Gastroesophageal sphincter (tissue), 4 donors: Measurements from ENCODE around the gene CDHR4. TPM values are rescaled to one million over a fixed set of nuclear protein-coding genes. Genes with fewer than 3 reads are reported as not detected.
"Not testable (repeated sequence)": the region's sequence is repeated elsewhere in the genome, so short reads cannot be mapped to it uniquely, and the experiment has no call there.

Experiments used
- ATAC-seq: fragments of 150-250 bp; one replicate; pipeline ENCODE4 v1.9.1; 2016; ENCODE audit warnings: mild to moderate bottlenecking, moderate library complexity
- H3K27ac ChIP-seq, 4 donors: fragments of 200-600 bp; sonication (generic) in 3 of 4; 1 replicate in 3 of 4; 2 replicates in 1 of 4; pipeline ENCODE4 v1.5.1; 2016 to 2019
- H3K27me3 ChIP-seq: fragments of 200-600 bp; sonication (generic); one replicate; pipeline ENCODE4 v1.5.1; 2019
- H3K36me3 ChIP-seq, 2 donors: fragments of 200-600 bp; sonication (generic); one replicate each; pipeline ENCODE4 v1.5.1; 2019; ENCODE audit warnings: control low read depth in 1 of 2
- H3K4me1 ChIP-seq, 3 donors: fragments of 200-600 bp; sonication (generic); 1 replicate in 2 of 3; 2 replicates in 1 of 3; pipeline ENCODE4 v1.5.1; 2016 to 2019; ENCODE audit warnings: control low read depth in 2 of 3
- H3K4me3 ChIP-seq, 2 donors: fragments of 200-600 bp; sonication (generic); one replicate each; pipeline ENCODE4 v1.5.1; 2019; ENCODE audit warnings: mild to moderate bottlenecking in 1 of 2, moderate library complexity in 1 of 2
- H3K9me3 ChIP-seq, 3 donors: fragments of 200-600 bp; sonication (generic); one replicate each; pipeline ENCODE4 v1.5.1; 2017 to 2019; ENCODE audit warnings: control low read depth in 2 of 3
- EP300 ChIP-seq: sonication (generic); formaldehyde crosslinking; IDR thresholded peaks from one replicate; pipeline ENCODE4 v1.6.1; 2017; ENCODE audit warnings: antibody characterized with exemption, mild to moderate bottlenecking
- POLR2A ChIP-seq, 2 donors: fragments of 450-650 bp; IDR thresholded peaks; one replicate each; pipeline ENCODE4 v1.6.1; 2017; ENCODE audit warnings: antibody characterized with exemption in 2 of 2, mild to moderate bottlenecking in 2 of 2, moderate library complexity in 1 of 2
- POLR2AphosphoS5 ChIP-seq: sonication (generic); formaldehyde crosslinking; IDR thresholded peaks from one replicate; pipeline ENCODE4 v1.6.1; 2017; ENCODE audit warnings: antibody characterized with exemption
- WGBS, 2 donors: methylation state at CpG; one replicate each; pipeline ENCODE4 v1.1.5; 2018; ENCODE audit warnings: low coverage in 1 of 2; 5-methylcytosine and 5-hydroxymethylcytosine counted together
- small RNA-seq, 4 donors: library from RNA; depleted of rRNA; stranded (forward); fragments of <200 nt; gene quantifications; one replicate each; pipeline ENCODE3, GENCODE V24; 2016
- total RNA-seq, 4 donors: library from RNA; depleted of rRNA; stranded (reverse); fragments of >200 nt; gene quantifications; one replicate each; pipeline ENCODE4 v1.1.0, GENCODE V29; 2016
- TF ChIP-seq, protein P1 (sequence below), 4 experiments: fragments of 200-600 bp in 2 of 4; fragments of 450-650 bp in 2 of 4; sonication (generic) in 1 of 4; IDR thresholded peaks; one replicate each; pipeline ENCODE4 v1.5.1; 2017 to 2019; ENCODE audit warnings: antibody characterized with exemption in 4 of 4, mild to moderate bottlenecking in 2 of 4, moderate library complexity in 2 of 4

The CDHR4 gene
- total RNA-seq, 4 donors from 2014 or later = 0.40 TPM; not detected in 3

DNA sequence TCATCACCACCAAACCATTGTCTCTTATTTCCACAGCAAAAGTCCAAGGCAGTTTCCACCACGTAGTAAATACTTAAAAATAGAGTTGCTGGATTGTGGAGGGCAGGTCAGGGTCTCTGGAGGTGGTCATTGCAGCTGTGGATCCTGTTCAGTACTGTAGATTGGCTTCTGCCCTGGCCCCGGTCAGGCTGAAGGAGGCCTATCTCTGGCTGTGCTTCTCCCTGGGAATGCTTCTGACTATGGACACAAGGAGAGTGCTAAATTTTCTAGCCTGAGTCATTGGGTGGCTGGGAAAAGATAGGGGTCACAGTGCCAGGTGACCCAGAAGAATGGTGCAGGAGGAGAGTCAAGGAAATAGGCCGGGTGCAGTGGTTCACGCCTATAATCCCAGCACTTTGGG, 49.6 kb downstream of the CDHR4 start:
- Histone ChIP-seq H3K27ac (no peak overlapping the region), H3K4me3 (no peak overlapping the region), H3K9me3 (no peaks in the 10 kb centered on the region), H3K27me3 (no peaks in the 10 kb centered on the region), H3K36me3 (peaks cover 0 to 21% of the 10 kb centered on the region in 2 donors), H3K4me1 (peaks cover 0 to 52% (median 3%) of the 10 kb centered on the region in 3 donors)
- TF ChIP-seq EP300 = no peak
- no peak for TF ChIP-seq POLR2AphosphoS5
- no peak for TF ChIP-seq POLR2A (IDR thresholded peaks at IDR 0.05)
- TF ChIP-seq, protein P1, sequence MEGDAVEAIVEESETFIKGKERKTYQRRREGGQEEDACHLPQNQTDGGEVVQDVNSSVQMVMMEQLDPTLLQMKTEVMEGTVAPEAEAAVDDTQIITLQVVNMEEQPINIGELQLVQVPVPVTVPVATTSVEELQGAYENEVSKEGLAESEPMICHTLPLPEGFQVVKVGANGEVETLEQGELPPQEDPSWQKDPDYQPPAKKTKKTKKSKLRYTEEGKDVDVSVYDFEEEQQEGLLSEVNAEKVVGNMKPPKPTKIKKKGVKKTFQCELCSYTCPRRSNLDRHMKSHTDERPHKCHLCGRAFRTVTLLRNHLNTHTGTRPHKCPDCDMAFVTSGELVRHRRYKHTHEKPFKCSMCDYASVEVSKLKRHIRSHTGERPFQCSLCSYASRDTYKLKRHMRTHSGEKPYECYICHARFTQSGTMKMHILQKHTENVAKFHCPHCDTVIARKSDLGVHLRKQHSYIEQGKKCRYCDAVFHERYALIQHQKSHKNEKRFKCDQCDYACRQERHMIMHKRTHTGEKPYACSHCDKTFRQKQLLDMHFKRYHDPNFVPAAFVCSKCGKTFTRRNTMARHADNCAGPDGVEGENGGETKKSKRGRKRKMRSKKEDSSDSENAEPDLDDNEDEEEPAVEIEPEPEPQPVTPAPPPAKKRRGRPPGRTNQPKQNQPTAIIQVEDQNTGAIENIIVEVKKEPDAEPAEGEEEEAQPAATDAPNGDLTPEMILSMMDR (IDR thresholded peaks at IDR 0.05) = no peak
- 70 to 83% methylated on average over 2 to 4 of the region's 4 CpGs for WGBS, 2 donors
- ATAC-seq = no peak

DNA sequence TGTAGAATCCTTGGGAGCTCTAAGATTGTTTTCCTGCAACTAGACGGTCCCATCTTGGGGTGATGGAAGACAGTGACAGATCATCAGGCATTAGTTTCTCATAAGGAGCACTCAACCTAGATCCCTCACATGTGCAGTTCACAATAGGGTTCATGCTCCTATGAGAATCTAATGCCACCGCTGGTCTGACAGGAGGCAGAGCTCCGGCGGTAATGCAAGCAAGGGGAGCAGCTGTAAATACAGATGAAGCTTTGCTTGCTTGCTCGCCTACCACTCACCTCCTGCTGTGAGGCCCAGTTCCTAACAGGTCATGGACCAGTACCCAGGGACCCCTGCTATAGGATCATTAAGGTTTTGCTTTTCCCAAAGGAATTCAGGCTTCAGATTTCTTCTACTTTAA, 50.8 kb downstream of the CDHR4 start:
- not testable (repeated sequence) for H3K9me3 ChIP-seq, H3K4me3 ChIP-seq, H3K27me3 ChIP-seq, H3K27ac ChIP-seq, ATAC-seq
- Histone ChIP-seq H3K36me3 (peaks cover 0 to 23% of the 10 kb centered on the region in 2 donors), H3K4me1 (peaks cover 0 to 41% (median 3%) of the 10 kb centered on the region in 3 donors)
- WGBS, 2 donors = 74 to 80% methylated on average over 3 to 4 of the region's 5 CpGs

DNA sequence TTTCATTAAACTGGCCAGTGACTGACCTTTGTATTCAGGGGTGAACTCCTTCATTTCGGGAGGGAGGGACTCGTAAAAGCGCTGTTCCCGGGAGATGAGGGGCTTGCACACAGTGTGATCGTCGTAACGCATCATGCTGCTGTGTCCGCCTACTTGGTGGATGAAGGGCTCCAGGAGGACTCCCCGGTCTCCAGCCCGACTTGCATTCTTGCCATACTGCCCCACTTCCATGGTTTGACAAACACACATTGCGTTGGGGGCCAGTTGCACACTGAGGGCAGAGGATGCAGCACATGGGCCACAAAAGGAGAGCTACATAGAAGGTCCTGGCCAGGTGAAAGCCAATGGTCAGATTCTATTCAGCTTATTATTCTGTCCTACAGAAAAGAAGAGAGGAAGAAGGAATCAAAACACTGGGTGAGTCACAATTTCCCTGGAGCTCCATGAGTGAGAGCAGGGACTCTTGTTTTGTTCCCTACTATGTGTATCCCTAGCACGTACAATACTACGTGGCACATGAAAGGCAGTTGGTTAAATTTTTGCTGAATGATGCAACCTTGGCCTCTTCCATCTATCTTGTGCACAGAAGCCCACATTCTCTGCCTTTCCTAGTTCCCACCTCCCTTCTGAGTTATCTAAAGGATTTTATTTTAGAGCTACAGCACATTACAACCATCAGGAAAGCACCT, 51.7 kb downstream of the CDHR4 start:
- no peak for TF ChIP-seq POLR2A (IDR thresholded peaks at IDR 0.05)
- no peak for TF ChIP-seq POLR2AphosphoS5
- TF ChIP-seq EP300 = no peak
- TF ChIP-seq, protein P1 (IDR thresholded peaks at IDR 0.05) = no peak
- H3K9me3 ChIP-seq = no peaks in the 10 kb centered on the region
- 72% methylated on average over 6 to 10 of the region's 13 CpGs for WGBS, 2 donors
- no peak for ATAC-seq
- H3K4me3 ChIP-seq = no peak overlapping the region
- H3K36me3 ChIP-seq = peaks cover 0 to 28% of the 10 kb centered on the region in 2 donors
- no peaks in the 10 kb centered on the region for H3K27me3 ChIP-seq
- peaks cover 0 to 32% (median 3%) of the 10 kb centered on the region in 3 donors for H3K4me1 ChIP-seq
- H3K27ac ChIP-seq = no peak overlapping the region

DNA sequence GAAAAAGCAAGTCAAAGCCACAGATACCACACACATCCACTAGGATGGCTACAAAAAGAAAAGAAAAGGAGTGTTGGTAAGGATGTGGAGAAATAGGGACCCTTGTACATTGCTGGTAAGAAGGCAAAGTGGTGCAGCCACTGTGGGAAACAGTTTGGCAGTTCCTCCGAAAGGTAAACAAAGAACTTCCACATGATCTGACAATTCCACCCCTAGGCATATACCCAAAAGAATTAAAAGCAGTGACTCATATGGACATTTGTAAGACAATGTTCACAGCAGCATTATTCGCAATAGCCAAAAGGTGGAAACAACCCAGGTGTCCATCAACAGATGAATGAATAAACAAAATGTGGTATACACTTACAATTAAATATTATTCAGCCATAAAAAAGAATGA, 53.7 kb downstream of the CDHR4 start:
- WGBS, 2 donors = 43 to 53% methylated on average over 1 to 2 of the region's 2 CpGs
- Histone ChIP-seq H3K4me1 (peaks cover 0 to 29% (median 3%) of the 10 kb centered on the region in 3 donors), H3K27me3 (no peaks in the 10 kb centered on the region), H3K36me3 (peaks cover 0 to 45% of the 10 kb centered on the region in 2 donors), H3K9me3 (no peaks in the 10 kb centered on the region), H3K27ac (peak overlapping the region in 1 of 4 donors; percentile 24), H3K4me3 (no peak overlapping the region)
- ATAC-seq = no peak
- TF ChIP-seq POLR2AphosphoS5 = no peak
- TF ChIP-seq, protein P1 (IDR thresholded peaks at IDR 0.05) = peak in 1 of 4 experiments; percentile 12

Small RNAs within 50 kb of the gene (small RNA-seq; reads per million reads assigned to genes)
- gene COX6CP14 = 0 reads per million in 4 donors

Other genes with a start within 250 kb of the CDHR4 start
- gene BSN, start 245.4 kb downstream of the CDHR4 start, total RNA-seq = under 1 TPM; 0.37 to 0.81 (median 0.73) TPM
- 10 to 100 TPM; 61.4 to 80.2 (median 71.5) TPM for gene APEH, start 125.5 kb downstream of the CDHR4 start, total RNA-seq
- gene MST1, start 110.4 kb downstream of the CDHR4 start, total RNA-seq = 1 to 10 TPM in 3 of 4 donors, under 1 TPM in 1; 0.89 to 7.3 (median 4.4) TPM
- 10 to 100 TPM; 18.5 to 31.2 (median 21.8) TPM for gene RNF123, start 110.3 kb downstream of the CDHR4 start, total RNA-seq
- gene AMIGO3, start 80.2 kb downstream of the CDHR4 start, total RNA-seq = under 1 TPM in 2 of 4 donors, not detected in 2; 0.27 to 0.31 TPM
- 10 to 100 TPM; 15.6 to 20.5 (median 17.3) TPM for gene GMPPB, start 75.9 kb downstream of the CDHR4 start, total RNA-seq
- 10 to 100 TPM; 37.8 to 64.9 (median 43.5) TPM for gene IP6K1, start 13.3 kb downstream of the CDHR4 start, total RNA-seq
- gene INKA1, start 3.4 kb upstream of the CDHR4 start, total RNA-seq = 1 to 10 TPM; 1.3 to 3.4 (median 3.1) TPM
- gene UBA7, start 14.1 kb upstream of the CDHR4 start, total RNA-seq = 10 to 100 TPM; 16.2 to 62.7 (median 31.1) TPM
- gene TRAIP, start 56.7 kb upstream of the CDHR4 start, total RNA-seq = 1 to 10 TPM in 3 of 4 donors, under 1 TPM in 1; 0.81 to 1.8 (median 1.6) TPM
- not detected for gene CAMKV, start 70.0 kb upstream of the CDHR4 start, total RNA-seq
- 1 to 10 TPM; 1.2 to 5.9 (median 2.0) TPM for gene MST1R, start 104.0 kb upstream of the CDHR4 start, total RNA-seq
- 10 to 100 TPM in 2 of 4 donors, 1 to 10 TPM in 2; 9.0 to 21.8 (median 10.8) TPM for gene MON1A, start 129.9 kb upstream of the CDHR4 start, total RNA-seq
- gene RBM6, start 140.3 kb upstream of the CDHR4 start, total RNA-seq = 100 to 1,000 TPM in 2 of 4 donors, 10 to 100 TPM in 2; 39.0 to 135 (median 84.2) TPM